Calu3 (cell line): Measurements from ENCODE around the gene MTA3. TPM values are rescaled to one million over a fixed set of nuclear protein-coding genes. Genes with fewer than 3 reads are reported as not detected.

ENCODE experiments used
- BruUV-seq: library from RNA; stranded (reverse); fragments of 400-500 nt; replicated peaks from 2 replicates; lab custom pipeline; 2021; lab: Mats Ljungman, UMichigan
- CTCF ChIA-PET: fragments of 300-600 bp; sonication (Branson Sonifier 250); formaldehyde crosslinking; loops from one replicate; lab custom pipeline; 2022; ENCODE audit warnings: antibody characterized with exemption; lab: Charles Lee
- DNase-seq: peaks from one replicate; pipeline ENCODE4 v3.0.0; 2022
- H3K27ac Mint-ChIP-seq: one replicate; pipeline ENCODE4 v1.8.0; 2022; ENCODE audit warnings: mixed read lengths; ENCODE audit not compliant: unreplicated experiment
- H3K27me3 Mint-ChIP-seq: one replicate; pipeline ENCODE4 v1.8.0; 2022; ENCODE audit warnings: mixed read lengths; ENCODE audit not compliant: unreplicated experiment
- H3K36me3 Mint-ChIP-seq: one replicate; pipeline ENCODE4 v1.8.0; 2022; ENCODE audit warnings: mild to moderate bottlenecking, moderate library complexity, mixed read lengths; ENCODE audit not compliant: insufficient read depth, unreplicated experiment
- H3K4me1 Mint-ChIP-seq: one replicate; pipeline ENCODE4 v1.8.0; 2022; ENCODE audit warnings: mild to moderate bottlenecking, low read depth, mixed read lengths; ENCODE audit not compliant: unreplicated experiment
- H3K4me3 Mint-ChIP-seq: one replicate; pipeline ENCODE4 v1.8.0; 2022; ENCODE audit warnings: mild to moderate bottlenecking, low read depth, moderate library complexity, mixed read lengths; ENCODE audit not compliant: unreplicated experiment
- H3K9me3 Mint-ChIP-seq: one replicate; pipeline ENCODE4 v1.8.0; 2022; ENCODE audit warnings: low read depth, mixed read lengths; ENCODE audit not compliant: unreplicated experiment
- intact Hi-C: fragments of 100-400 bp; cut with micrococcal nuclease; formaldehyde crosslinking; loops from one replicate; pipeline ENCODE4 v1.10.0; 2022; ENCODE audit not compliant: unreplicated experiment
- total RNA-seq: library from RNA; stranded (reverse); gene quantifications from 2 replicates; pipeline ENCODE4 v1.2.3, GENCODE V29; 2022
- TF ChIP-seq, protein P1 (sequence below): fragments of 200-600 bp; IDR thresholded peaks from one replicate; pipeline ENCODE4 v1.8.0; 2022; ENCODE audit warnings: antibody characterized with exemption; ENCODE audit not compliant: unreplicated experiment

The MTA3 gene
- total RNA-seq, 1 experiment from 2014 or later: 46.5 TPM

- DNase-seq: no peak
- no TSS peak for BruUV-seq
- H3K36me3 Mint-ChIP-seq: peaks cover 9% of the 10 kb centered on the region
- intact Hi-C loops: no loop called here
- H3K27me3 Mint-ChIP-seq: no peaks in the 10 kb centered on the region
- no peaks in the 10 kb centered on the region for H3K9me3 Mint-ChIP-seq
- H3K4me3 Mint-ChIP-seq: no peak overlapping the region
- H3K27ac Mint-ChIP-seq: no peak overlapping the region
- H3K4me1 Mint-ChIP-seq: no peaks in the 10 kb centered on the region
- TF ChIP-seq, protein P1, sequence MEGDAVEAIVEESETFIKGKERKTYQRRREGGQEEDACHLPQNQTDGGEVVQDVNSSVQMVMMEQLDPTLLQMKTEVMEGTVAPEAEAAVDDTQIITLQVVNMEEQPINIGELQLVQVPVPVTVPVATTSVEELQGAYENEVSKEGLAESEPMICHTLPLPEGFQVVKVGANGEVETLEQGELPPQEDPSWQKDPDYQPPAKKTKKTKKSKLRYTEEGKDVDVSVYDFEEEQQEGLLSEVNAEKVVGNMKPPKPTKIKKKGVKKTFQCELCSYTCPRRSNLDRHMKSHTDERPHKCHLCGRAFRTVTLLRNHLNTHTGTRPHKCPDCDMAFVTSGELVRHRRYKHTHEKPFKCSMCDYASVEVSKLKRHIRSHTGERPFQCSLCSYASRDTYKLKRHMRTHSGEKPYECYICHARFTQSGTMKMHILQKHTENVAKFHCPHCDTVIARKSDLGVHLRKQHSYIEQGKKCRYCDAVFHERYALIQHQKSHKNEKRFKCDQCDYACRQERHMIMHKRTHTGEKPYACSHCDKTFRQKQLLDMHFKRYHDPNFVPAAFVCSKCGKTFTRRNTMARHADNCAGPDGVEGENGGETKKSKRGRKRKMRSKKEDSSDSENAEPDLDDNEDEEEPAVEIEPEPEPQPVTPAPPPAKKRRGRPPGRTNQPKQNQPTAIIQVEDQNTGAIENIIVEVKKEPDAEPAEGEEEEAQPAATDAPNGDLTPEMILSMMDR: no peak
- CTCF ChIA-PET: no interaction called here
Observed at GRCh38 chr2:42590176-42590575, 21.7 kb downstream of the MTA3 start.

- Mint-ChIP-seq H3K27ac (no peak overlapping the region), H3K4me1 (no peaks in the 10 kb centered on the region), H3K36me3 (no peaks in the 10 kb centered on the region), H3K4me3 (no peak overlapping the region), H3K27me3 (no peaks in the 10 kb centered on the region), H3K9me3 (no peaks in the 10 kb centered on the region)
- DNase-seq: no peak
- no TSS peak for BruUV-seq
- CTCF ChIA-PET: no interaction called here
- TF ChIP-seq, protein P1: no peak
- intact Hi-C loops: no loop called here
Observed at GRCh38 chr2:42593282-42593681, 24.9 kb downstream of the MTA3 start.

DNA sequence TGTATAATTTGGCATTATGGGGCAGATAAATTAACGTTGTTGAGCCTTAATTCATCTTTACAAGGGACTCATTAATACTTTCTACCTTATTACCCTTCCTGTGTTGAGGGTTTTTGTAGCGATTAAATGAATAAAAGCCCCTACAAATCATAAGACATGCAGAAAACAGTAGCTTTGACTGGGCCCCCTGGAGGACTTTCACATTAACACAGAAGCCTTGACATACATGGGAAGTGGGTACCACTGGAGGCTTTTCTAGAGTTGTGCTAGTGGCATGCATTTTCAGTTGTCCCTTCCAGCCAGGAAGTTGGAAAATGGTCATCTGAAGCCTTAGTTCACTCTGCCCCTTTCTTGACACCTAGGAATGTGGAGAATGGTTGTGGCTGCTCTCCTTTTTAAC, 30.2 kb downstream of the MTA3 start:
- DNase-seq: no peak
- BruUV-seq: no TSS peak
- CTCF ChIA-PET: interaction anchor here (0.5 kb wide), 1 partner anchor 90 kb away, joined by 3 read pairs; no protein-coding TSS in a partner anchor
- no peaks in the 10 kb centered on the region for H3K9me3 Mint-ChIP-seq
- H3K4me3 Mint-ChIP-seq: no peak overlapping the region
- H3K27me3 Mint-ChIP-seq: no peaks in the 10 kb centered on the region
- intact Hi-C loops: no loop called here
- no peaks in the 10 kb centered on the region for H3K4me1 Mint-ChIP-seq
- TF ChIP-seq, protein P1: no peak
- H3K36me3 Mint-ChIP-seq: peaks cover 6% of the 10 kb centered on the region
- H3K27ac Mint-ChIP-seq: no peak overlapping the region

GRCh38 chr2:42601076-42601475, 32.6 kb downstream of the MTA3 start:
- no peak overlapping the region for H3K4me3 Mint-ChIP-seq
- H3K9me3 Mint-ChIP-seq: no peaks in the 10 kb centered on the region
- no peaks in the 10 kb centered on the region for H3K27me3 Mint-ChIP-seq
- DNase-seq: no peak
- intact Hi-C loops: no loop called here
- BruUV-seq: no TSS peak
- TF ChIP-seq, protein P1: no peak
- no peak overlapping the region for H3K27ac Mint-ChIP-seq
- CTCF ChIA-PET: no interaction called here
- H3K4me1 Mint-ChIP-seq: no peaks in the 10 kb centered on the region
- peaks cover 6% of the 10 kb centered on the region for H3K36me3 Mint-ChIP-seq
